ENCODE measurements around the gene SMYD3. TPM values are rescaled to one million over a fixed set of nuclear protein-coding genes. Genes with fewer than 3 reads are reported as not detected.

SMYD3 gene
- total RNA-seq, 1 donor from 2014 or later = 17.3 TPM

DNA sequence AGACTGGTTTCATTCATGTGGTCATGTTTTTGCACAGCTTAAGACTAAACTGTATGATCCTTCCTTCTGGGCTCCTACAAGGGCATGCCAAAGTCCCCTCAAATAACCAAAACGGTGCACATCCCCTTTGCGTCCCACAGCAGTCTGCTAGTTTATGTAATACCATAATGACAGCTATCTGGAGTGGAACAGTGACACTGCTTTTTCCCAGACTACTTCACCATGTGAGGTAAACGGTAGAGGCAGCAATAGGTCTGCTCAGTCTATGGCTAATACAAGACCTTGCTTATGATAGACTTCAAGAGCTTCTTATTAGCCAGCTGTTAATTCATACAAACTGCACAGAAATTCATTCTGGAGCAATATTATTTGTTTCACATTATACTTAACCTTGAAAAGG lies 395.5 kb downstream of the SMYD3 start:
- no peak for DNase-seq (ENCODE audit: low read depth in 2 of 2)

DNA sequence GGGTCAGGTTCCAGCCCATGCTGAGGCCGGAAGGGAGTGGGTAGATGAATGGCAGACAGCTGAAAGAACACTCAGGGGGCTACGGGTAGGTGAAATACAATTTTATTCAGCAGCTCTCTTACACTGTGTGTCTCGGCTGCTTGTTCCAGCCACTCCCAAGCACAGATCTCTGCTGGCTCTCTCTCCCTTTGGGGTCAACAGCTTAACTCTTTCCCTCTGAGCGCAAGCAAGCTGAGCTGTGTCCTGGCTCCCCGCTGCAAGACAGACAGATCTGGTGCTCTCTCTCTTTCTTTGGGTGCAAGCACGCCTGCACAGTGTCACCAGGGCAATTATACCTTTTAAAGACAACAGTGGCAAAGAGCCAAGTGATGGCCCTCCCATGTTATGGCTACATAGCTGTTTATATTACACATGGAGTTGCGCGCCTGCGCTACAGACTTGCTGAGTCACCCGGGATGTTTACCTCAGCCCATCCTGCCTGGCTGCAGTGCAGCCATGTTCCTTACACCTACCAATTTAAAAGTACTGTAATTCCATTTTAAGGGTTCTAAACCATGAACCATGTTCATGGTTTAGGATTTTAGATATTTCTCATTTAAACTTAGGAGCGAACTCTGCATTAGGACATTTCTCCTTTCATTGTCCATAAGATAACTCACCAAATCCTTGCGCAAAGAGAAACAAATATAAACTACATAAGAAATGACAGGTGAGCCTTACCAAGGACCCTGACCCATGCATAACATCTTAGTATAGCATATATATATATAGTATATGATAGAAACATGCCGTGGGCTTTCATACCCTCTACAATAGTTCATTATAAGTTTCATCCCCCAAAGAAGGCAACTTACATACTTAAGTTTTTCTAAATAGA lies 396.5 kb downstream of the SMYD3 start:
- DNase-seq (ENCODE audit: low read depth in 2 of 2) = peak; percentile 89 to 92

DNA sequence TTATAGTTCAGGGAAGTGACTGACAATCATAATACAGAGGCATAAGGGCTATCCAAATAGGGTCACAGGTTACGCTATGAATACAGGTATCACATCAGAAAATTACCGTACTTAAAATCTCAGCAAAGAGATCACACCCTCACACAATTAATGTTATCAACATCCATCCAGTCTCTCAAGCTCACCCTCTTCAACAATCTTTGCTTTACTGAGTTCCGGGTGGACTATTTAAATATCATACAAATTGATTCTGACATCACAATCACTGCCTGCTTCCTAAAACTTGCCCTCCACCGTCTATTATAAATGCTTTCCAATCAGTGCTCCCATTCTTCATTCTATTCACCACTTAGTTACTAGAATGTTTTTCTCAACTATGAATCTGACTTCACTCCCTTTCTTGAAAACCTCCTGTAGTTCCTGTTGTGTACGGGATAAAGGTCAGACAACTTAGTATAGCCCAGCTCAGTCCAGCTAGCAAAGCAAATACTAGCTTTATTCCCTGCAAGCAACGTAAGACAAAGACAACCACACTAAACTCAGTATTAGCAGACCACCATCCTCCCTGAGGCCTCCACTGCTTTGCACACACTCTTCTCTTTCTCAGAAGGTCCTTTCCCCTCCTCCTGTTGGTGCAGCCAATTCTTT lies 398.7 kb downstream of the SMYD3 start:
- DNase-seq (ENCODE audit: low read depth in 2 of 2) = no peak

DNA sequence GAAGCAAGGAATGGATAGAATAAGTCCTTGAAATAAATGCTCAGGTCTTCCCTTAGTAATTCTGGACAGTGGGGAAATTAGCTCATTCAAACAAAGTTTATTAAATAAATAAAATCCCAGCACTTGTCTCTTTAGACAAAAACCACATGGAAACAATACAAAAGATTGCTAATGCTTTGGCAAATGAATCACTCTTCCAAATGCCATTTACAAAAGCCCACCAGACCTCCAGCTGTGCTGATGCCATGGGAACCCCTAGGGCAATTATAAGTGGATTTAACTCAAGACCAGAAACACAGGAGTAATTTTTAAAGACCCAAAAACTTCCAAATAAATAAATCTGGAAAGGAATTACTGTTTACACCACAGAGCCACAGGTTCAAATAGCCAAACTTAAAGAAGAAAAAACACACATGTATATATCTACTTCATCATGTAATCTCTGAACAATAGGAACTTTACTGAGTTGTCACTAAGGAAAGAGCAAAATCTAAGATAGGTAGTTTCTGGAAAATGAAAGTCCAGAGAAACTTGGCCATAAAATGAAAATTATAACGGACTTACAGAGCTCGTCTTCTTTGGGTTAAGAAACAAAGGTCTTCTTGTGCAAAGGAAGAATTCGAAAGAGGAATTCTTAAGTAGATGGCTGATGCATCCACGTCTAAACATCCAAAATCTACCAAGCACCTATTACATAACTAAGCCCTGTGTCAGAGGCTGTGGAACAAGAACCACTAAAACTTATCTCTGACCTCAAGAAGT lies 399.4 kb downstream of the SMYD3 start:
- DNase-seq (ENCODE audit: low read depth in 2 of 2) = peak; percentile 40 to 71

DNA sequence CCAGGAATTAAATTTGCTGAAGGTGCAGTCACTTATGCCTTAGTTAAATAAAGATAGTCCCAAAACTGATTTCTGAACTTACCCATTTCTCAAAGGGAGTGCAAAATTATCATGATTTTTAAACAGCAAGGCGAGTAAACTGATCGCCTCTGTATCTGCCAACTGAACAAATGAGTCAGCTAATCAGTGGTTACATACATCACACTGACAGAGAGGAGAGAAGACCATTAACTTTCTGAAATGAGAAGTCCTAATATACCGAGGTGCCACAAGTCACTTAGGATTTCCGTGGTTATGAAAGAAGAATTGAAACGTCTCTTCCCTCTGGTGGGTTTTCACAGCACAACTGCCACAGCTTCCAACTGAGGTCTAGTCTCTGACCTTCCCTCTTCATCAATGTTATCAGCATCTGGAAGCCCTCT lies 400.7 kb downstream of the SMYD3 start:
- DNase-seq (ENCODE audit: low read depth in 2 of 2) = no peak

DNA sequence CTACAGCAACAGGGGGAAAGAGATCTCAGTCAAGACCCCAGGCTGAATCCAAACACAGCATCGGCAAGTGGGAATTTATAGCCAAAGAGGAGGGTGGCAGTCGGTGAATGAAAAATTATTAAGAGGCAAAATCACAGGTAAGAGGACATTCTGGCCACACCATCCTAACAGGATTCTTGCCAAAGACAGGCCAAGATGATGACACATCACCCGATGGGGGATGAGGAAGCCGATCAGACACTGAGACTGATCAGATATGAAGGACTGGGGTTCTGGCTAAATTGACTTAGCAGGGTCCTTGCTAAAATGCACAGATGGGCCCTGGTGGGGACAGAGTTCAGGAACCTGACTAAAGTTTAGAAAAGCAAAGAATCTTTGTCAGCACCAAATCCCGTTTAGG lies 402.2 kb downstream of the SMYD3 start:
- no peak for DNase-seq (ENCODE audit: low read depth in 2 of 2)

DNA sequence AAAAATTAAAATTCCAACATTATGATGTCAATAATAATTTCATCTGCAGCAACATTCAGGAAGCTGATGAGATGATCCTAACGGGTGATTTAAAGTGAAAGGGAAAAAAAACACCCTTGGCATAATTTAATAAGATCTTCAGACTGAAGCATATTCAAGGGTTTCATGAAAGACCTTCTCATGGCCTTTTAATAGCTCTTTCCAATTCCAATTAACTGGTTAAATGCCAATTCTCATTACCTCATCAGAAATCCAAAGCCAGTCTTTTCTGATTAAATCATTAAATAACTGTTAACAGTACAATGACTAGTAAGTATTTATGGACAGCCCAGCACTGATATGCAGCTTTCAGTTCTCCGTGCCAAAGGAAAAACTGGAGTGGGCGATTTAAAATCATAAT lies 407.5 kb downstream of the SMYD3 start:
- DNase-seq (ENCODE audit: low read depth in 2 of 2) = peak in 1 of 2 donors; percentile 18

DNA sequence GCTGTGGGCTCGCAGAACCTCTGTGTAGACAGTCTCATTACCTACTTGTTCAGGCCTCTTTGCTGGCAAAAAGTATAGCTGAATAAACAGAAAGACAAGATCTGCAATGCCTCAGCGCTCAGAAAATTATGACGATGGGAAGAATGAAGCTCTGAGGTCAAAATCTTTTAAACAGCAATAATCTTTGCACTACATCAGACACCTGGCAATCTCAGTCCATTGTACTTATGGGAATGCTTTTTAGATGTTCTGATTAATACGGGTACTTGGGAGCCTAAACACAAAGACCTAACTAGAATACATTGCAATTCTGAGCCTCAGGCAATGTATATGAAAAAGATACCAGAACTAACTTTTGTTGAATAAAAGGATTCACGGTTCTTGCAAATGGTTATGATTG lies 410.7 kb downstream of the SMYD3 start:
- DNase-seq (ENCODE audit: low read depth in 2 of 2) = no peak

DNA sequence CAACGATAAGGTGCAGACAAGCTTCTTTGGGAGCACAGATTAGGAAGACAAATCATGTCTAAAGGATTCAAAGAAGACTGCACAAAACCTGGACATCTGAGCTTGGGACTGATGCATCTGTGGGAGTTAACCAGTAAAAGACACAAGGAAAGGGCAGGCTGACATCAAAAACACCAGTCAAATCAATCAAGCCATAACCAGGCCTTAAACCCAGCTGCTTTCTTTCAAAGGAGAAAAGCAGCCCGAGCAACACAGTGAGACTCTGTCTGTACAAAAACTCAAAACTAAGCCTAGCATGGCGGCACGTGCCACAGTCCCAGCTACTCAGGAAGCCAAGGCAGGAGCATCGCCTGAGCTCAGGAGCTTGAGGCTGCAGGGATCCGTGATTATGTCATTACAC lies 411.6 kb downstream of the SMYD3 start:
- no peak for DNase-seq (ENCODE audit: low read depth in 2 of 2)

DNA sequence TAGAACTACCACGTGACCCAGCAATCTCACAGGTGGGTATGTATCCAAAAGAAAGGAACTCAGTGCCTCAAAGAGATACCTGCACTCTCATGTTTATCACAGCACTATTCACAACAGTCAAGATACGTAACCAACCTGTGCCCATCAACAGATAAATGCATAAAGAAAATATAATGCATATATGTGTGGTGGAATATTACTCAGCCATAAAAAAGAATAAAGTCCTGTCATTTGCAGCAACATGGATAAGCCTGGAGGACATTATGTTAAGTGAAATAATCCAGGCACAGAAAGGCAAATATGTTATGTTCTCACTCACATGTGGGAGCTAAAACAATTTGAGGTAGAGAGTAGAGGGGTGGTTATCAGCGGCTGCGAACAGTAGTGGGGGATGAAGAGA lies 413.8 kb downstream of the SMYD3 start:
- DNase-seq (ENCODE audit: low read depth in 2 of 2) = no peak

DNA sequence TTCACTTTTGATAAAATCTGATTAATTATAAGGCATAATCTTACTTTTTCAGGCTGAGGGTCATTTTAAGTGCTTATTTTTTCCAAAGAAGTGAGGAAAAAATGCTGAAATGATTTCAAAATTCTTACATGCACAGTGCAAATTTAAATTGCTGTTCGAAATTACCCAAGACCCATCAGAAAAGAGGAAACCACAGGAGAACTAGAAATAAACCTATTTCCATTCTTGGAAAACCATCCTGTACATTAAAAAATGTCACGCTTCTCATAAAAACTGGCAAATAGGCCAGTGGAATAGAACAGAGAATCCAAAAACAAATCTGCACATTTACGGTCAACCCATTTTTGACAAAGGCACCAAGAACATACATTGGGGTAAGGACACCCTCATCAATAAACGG lies 414.9 kb downstream of the SMYD3 start:
- DNase-seq (ENCODE audit: low read depth in 2 of 2) = no peak

DNA sequence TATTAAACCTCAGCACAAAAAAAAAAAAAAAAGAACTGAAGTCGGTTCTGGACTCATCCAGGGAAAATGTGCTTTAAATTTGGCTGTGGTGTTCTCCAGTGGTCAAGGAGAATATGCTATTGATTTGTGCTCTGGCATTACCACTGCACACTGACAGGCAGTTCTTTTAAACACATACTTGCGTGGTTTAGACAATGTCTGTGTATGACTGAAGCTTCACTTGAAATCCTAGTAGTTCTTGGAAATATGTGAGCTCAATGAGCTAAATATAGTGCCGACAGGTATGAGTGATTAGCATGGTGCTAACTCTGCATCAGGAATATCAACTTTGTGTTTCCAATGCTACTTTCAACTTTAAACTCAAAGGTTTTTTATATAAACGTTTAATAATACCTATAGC lies 415.6 kb downstream of the SMYD3 start:
- no peak for DNase-seq (ENCODE audit: low read depth in 2 of 2)

DNA sequence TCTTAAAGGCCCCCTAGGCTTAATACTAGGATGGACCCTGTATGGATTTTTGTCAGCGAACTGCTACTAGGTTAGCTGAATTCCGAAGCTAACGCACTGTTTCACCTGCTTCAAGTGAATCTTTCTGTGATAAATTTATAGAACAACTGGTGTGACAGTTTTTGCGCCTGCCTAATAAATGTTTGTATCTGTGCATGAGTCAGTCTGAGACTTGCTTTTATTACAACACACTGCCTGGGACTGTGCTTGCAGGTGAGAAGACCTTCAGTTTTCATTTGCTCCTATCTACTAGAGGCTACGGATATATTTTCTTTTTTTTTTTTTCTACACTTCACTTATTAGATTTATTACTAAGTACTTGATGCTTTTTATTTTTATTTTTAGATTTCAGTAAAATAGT lies 420.9 kb downstream of the SMYD3 start:
- DNase-seq (ENCODE audit: low read depth in 2 of 2) = no peak

DNA sequence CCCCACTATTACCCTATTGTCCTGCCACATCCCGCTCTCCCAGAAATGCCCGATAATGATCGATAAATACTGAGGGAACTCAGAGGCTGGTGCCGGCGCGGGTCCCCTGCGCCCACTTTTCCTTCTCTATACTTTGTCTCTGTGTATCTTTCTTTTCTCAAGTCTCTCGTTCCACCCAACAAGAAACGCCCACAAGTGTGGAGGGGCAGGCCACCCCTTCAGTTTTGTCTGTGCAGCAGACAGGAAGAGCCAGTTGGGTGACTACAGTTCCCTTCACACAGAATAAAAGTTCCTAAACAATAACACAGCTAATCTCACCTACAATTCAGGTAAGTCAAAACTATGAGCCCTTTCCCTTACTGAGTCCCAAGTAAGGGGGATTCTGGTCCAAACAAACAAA lies 423.7 kb downstream of the SMYD3 start:
- no peak for DNase-seq (ENCODE audit: low read depth in 2 of 2)

DNA sequence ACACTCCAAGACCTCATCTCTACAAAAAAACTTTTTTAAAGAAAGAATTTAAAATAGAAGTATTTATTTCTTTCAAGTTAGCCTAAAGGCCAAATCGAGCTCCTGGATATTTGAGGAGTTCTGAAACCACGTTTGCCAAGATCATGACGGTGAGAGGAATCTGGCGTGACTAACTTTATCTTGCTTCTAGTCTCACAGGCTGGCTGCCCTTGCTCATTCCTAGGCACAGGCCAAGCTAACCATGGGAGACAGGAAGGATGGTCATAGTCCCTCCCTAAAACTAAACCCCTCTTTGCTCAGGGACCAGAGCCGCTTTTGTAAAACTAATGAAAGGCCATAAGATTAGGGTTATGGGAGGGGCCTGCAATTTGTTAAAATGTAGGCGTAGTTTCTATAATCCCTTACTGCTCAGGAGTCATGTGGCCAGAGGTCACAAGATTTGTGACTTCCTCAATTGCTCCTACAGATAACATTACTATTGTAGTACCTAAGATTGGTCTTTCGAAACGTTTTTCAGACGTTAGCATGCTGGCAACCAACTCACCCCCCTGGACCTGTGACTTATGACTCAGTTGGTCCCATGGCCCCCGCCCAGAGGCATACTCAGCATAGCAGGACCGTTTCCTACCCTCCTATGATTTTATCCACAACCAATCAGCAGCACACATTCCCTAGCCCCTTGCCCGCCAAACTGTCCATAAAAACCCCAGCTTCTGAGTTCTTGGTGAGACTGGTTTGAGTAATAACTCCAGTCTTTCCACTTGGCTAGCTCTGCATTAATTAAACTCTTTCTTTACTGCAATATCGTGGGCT lies 425.0 kb downstream of the SMYD3 start:
- no peak for DNase-seq (ENCODE audit: low read depth in 2 of 2)

DNA sequence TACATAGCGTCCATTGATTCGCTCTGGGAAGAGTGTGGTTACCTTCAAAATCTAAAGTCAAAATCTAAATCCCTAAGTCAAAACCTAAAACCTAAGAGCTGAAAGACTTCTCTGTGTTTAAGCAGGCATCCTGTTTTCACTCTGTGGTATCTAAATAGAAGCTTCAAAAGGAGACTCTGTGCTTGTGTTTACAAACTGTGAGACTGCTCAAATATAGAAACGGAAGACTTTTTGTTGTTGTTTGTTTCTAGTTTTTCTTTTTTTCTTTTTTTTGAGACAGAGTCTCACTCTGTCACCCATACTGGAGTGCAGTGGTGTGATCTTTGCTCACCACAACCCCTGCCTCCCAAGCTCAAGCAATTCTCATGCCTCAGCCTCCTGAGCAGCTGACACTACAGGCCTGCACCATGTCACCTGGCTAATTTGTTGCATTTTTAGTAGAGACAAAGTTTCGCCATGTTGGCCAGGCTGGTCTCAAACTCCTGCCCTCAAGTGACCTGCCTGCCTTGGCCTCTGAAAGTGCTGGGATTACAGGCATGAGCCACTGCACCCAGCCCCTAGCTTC lies 425.9 kb downstream of the SMYD3 start:
- DNase-seq (ENCODE audit: low read depth in 2 of 2) = no peak

DNA sequence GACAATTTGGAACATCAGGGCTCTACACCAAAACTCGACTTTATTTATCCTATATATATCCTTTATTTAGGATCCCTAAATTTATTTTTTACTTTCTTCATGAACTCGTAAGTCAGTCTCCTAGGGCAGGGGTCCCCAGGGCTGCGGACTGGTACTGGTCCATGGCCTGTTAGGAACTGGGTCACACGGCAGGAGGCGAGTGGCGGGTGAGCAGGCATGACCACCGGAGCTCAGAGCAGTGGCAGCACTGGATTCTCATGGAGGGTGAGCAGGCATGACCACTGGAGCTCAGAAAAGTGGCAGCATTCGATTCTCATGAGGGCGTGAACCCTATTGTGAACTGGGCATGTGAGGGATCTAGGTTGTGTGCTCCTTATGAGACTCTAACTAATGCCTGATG lies 427.0 kb downstream of the SMYD3 start:
- no peak for DNase-seq (ENCODE audit: low read depth in 2 of 2)

DNA sequence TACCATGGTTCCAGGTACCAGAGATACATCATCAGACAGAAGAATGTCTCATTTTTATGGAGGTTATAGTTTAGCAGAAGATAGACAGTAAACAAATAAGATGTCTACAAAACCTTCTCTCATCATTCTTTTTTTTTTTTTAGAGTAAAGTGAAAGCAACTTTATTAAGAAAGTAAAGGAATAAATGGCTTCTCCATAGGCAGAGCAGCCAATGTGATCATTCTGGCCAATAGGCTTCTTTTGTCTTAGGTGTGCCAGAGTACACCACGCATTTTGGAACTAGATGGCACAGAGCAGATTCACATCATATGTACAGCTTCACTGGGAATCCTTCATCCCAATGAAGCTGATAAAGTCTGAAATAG lies 428.2 kb downstream of the SMYD3 start:
- DNase-seq (ENCODE audit: low read depth in 2 of 2) = no peak

DNA sequence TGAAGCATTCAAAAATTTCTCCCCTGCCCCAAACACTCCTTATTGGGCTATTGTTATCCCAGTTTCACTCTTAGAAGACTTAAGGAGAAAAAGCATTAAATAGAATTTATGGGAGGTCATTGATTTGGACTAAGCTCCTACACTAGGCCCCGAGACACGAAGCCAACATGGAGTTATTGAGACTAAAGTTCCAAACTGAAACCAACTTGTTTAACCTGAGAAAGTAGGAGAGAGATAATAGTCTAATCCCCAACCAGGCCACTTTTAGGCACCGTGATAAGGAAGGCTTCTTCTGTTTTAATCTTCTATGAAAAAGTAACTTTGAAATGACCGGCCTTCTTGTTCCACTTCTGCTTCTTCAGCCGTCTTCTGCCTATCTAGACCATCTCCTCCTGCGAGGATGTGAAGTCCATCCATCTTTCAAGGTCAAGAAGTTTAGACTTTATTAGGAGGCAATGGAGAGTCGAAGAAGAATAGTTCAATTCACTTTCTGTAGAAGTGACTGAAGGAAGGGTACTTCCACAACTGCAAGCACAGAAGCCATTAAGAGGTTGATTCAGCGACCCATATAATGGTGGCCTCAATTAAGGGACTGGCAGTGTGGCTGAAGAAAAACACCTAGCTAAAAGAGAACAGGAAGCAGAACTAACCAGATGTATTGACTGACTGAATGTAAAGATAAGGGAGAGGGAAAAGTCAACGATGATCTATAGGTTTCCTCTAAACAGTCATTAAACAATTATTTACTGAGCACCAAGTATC lies 428.8 kb downstream of the SMYD3 start:
- no peak for DNase-seq (ENCODE audit: low read depth in 2 of 2)

DNA sequence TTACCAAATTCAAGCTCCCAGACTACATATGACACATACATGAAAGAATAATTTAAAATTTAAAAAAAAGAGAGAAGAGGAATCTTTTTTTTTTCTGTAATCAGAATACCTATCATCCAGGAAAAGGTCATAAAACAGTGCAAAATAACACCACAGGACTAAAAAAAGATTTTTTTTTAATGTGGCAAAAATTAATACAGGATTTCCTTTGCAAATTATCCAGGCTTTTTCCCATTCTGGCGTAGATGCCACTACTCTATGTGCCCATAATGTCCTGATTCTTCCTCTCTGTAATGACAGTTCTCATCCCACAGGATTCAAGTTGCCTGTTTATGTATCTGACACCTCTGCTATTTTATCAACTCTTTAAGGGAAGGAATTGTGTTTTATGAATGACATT lies 429.6 kb downstream of the SMYD3 start:
- peak in 1 of 2 donors; percentile 64 for DNase-seq (ENCODE audit: low read depth in 2 of 2)

DNA sequence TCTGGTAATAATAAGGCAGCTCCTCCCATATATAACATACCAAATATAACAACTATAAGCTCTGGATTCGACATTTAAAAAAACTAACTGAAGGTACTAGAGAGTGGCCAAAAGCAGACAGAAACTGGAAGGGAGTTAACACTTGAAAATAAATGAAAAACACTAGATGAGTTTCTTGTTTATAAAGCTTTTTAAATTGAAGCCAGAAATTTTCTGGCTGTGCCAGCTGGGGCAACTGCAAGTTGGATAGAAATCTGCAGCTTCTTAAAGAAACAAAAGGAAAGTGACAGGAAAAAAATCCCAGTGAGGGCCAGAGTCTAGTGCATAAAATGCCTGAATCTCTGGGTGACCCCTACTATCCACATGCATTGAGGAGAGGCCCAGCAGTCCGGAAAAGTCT lies 432.7 kb downstream of the SMYD3 start:
- DNase-seq (ENCODE audit: low read depth in 2 of 2) = no peak

Measured in lung microvascular endothelial cell (primary cell).